Ovary (tissue), 3 donors: ENCODE measurements around the gene NINJ1.

Experiments used
- CTCF ChIP-seq, 3 donors: fragments of 450-650 bp in 2 of 3; fragments of 200-600 bp in 1 of 3; IDR thresholded peaks; one replicate each; pipeline versions ENCODE4 v1.5.1 to v1.8.0; 2016 to 2022; ENCODE audit warnings: antibody characterized with exemption in 3 of 3, mild to moderate bottlenecking in 1 of 3
- POLR2A ChIP-seq: fragments of 450-650 bp; IDR thresholded peaks from one replicate; pipeline ENCODE4 v1.6.1; 2017; ENCODE audit warnings: antibody characterized with exemption, mild to moderate bottlenecking, moderate library complexity
- donor health status: DM: no; HTN: no; CAD: no.

- TF ChIP-seq CTCF (IDR thresholded peaks at IDR 0.05) (no peak), POLR2A (no peak)
Measured at GRCh38 chr9:93178851-93179786, 45.1 kb upstream of the NINJ1 start.
